Gastroesophageal sphincter (tissue), 4 donors: ENCODE measurements around the gene CTLA4. TPM values are rescaled to one million over a fixed set of nuclear protein-coding genes. Genes with fewer than 3 reads are reported as not detected.

Source experiments
- ATAC-seq: fragments of 150-250 bp; one replicate; pipeline ENCODE4 v1.9.1; 2016; ENCODE audit warnings: mild to moderate bottlenecking, moderate library complexity
- H3K27ac ChIP-seq, 4 donors: fragments of 200-600 bp; sonication (generic) in 3 of 4; 1 replicate in 3 of 4; 2 replicates in 1 of 4; pipeline ENCODE4 v1.5.1; 2016 to 2019
- H3K27me3 ChIP-seq: fragments of 200-600 bp; sonication (generic); one replicate; pipeline ENCODE4 v1.5.1; 2019
- H3K36me3 ChIP-seq, 2 donors: fragments of 200-600 bp; sonication (generic); one replicate each; pipeline ENCODE4 v1.5.1; 2019; ENCODE audit warnings: control low read depth in 1 of 2
- H3K4me1 ChIP-seq, 3 donors: fragments of 200-600 bp; sonication (generic); 1 replicate in 2 of 3; 2 replicates in 1 of 3; pipeline ENCODE4 v1.5.1; 2016 to 2019; ENCODE audit warnings: control low read depth in 2 of 3
- H3K4me3 ChIP-seq, 2 donors: fragments of 200-600 bp; sonication (generic); one replicate each; pipeline ENCODE4 v1.5.1; 2019; ENCODE audit warnings: mild to moderate bottlenecking in 1 of 2, moderate library complexity in 1 of 2
- H3K9me3 ChIP-seq, 3 donors: fragments of 200-600 bp; sonication (generic); one replicate each; pipeline ENCODE4 v1.5.1; 2017 to 2019; ENCODE audit warnings: control low read depth in 2 of 3
- CTCF ChIP-seq, 4 experiments: fragments of 200-600 bp in 2 of 4; fragments of 450-650 bp in 2 of 4; sonication (generic) in 1 of 4; IDR thresholded peaks; one replicate each; pipeline ENCODE4 v1.5.1; 2017 to 2019; ENCODE audit warnings: antibody characterized with exemption in 4 of 4, mild to moderate bottlenecking in 2 of 4, moderate library complexity in 2 of 4
- EP300 ChIP-seq: sonication (generic); formaldehyde crosslinking; IDR thresholded peaks from one replicate; pipeline ENCODE4 v1.6.1; 2017; ENCODE audit warnings: antibody characterized with exemption, mild to moderate bottlenecking
- POLR2A ChIP-seq, 2 donors: fragments of 450-650 bp; IDR thresholded peaks; one replicate each; pipeline ENCODE4 v1.6.1; 2017; ENCODE audit warnings: antibody characterized with exemption in 2 of 2, mild to moderate bottlenecking in 2 of 2, moderate library complexity in 1 of 2
- POLR2AphosphoS5 ChIP-seq: sonication (generic); formaldehyde crosslinking; IDR thresholded peaks from one replicate; pipeline ENCODE4 v1.6.1; 2017; ENCODE audit warnings: antibody characterized with exemption
- WGBS, 2 donors: methylation state at CpG; one replicate each; pipeline ENCODE4 v1.1.5; 2018; ENCODE audit warnings: low coverage in 1 of 2; 5-methylcytosine and 5-hydroxymethylcytosine counted together
- total RNA-seq, 4 donors: library from RNA; depleted of rRNA; stranded (reverse); fragments of >200 nt; gene quantifications; one replicate each; pipeline ENCODE4 v1.1.0, GENCODE V29; 2016

CTLA4 gene
- total RNA-seq, 4 donors from 2014 or later: 0.81 TPM; not detected in 3

- H3K27me3 ChIP-seq: no peaks in the 10 kb centered on the region
- H3K4me1 ChIP-seq: peaks cover 0 to 46% (median 7%) of the 10 kb centered on the region in 3 donors
- no peaks in the 10 kb centered on the region for H3K36me3 ChIP-seq
- no peaks in the 10 kb centered on the region for H3K9me3 ChIP-seq
- no peak for ATAC-seq
- no peak for TF ChIP-seq CTCF (IDR thresholded peaks at IDR 0.05)
- no peak for TF ChIP-seq POLR2A (IDR thresholded peaks at IDR 0.05)
- TF ChIP-seq EP300: no peak
- no peak for TF ChIP-seq POLR2AphosphoS5
- no peak overlapping the region for H3K4me3 ChIP-seq
- peak overlapping the region in 2 of 4 donors; percentile 53 to 58 for H3K27ac ChIP-seq
Observed at GRCh38 chr2:203887677-203888076, 20.1 kb downstream of the CTLA4 start.

DNA sequence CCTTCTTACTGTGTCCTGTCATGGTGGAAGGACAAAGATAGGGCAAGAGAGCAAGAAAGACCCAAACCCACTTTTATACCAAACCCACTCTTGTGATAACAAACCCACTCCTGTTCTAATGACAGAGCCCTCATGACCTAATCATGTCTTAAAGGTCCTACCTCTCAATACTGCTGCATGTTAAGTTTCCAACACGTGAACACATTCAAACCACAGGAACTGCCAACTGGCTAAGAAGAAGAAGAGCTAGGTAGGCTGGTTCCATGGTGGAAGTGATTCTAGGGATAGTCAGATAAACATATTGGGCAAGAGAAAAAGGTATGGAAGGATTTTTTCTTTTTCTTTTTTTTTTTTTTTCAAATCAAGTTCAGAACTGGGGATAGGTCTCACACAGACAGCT is 22.0 kb downstream of the CTLA4 start:
- WGBS, 2 donors: 78 to 89% methylated on average over 1 of the region's 1 CpG
- no peak overlapping the region for H3K27ac ChIP-seq
- H3K4me1 ChIP-seq: peaks cover 4 to 53% (median 7%) of the 10 kb centered on the region in 3 donors
- no peaks in the 10 kb centered on the region for H3K9me3 ChIP-seq
- H3K36me3 ChIP-seq: no peaks in the 10 kb centered on the region
- no peak overlapping the region for H3K4me3 ChIP-seq
- ATAC-seq: no peak
- TF ChIP-seq POLR2A (IDR thresholded peaks at IDR 0.05): no peak
- TF ChIP-seq POLR2AphosphoS5: no peak
- no peak for TF ChIP-seq EP300
- TF ChIP-seq CTCF (IDR thresholded peaks at IDR 0.05): no peak
- no peaks in the 10 kb centered on the region for H3K27me3 ChIP-seq

GRCh38 chr2:203889944-203890343 is 22.4 kb downstream of the CTLA4 start:
- ATAC-seq: no peak
- 94 to 100% methylated on average over 1 of the region's 1 CpG for WGBS, 2 donors
- H3K4me1 ChIP-seq: peaks cover 4 to 53% (median 7%) of the 10 kb centered on the region in 3 donors
- H3K9me3 ChIP-seq: no peaks in the 10 kb centered on the region
- no peaks in the 10 kb centered on the region for H3K36me3 ChIP-seq
- TF ChIP-seq POLR2A (IDR thresholded peaks at IDR 0.05) (no peak), CTCF (IDR thresholded peaks at IDR 0.05) (no peak), POLR2AphosphoS5 (no peak), EP300 (no peak)
- no peaks in the 10 kb centered on the region for H3K27me3 ChIP-seq
- H3K4me3 ChIP-seq: no peak overlapping the region
- H3K27ac ChIP-seq: no peak overlapping the region

- no peaks in the 10 kb centered on the region for H3K9me3 ChIP-seq
- no peak overlapping the region for H3K4me3 ChIP-seq
- H3K27ac ChIP-seq: no peak overlapping the region
- no peaks in the 10 kb centered on the region for H3K27me3 ChIP-seq
- WGBS, 2 donors: 0 to 57% methylated on average over 1 of the region's 1 CpG
- TF ChIP-seq POLR2A (IDR thresholded peaks at IDR 0.05): no peak
- no peak for TF ChIP-seq CTCF (IDR thresholded peaks at IDR 0.05)
- TF ChIP-seq POLR2AphosphoS5: no peak
- no peak for TF ChIP-seq EP300
- ATAC-seq: no peak
- no peaks in the 10 kb centered on the region for H3K36me3 ChIP-seq
- H3K4me1 ChIP-seq: peaks cover 4 to 53% (median 7%) of the 10 kb centered on the region in 3 donors
Observed at GRCh38 chr2:203890733-203891132, 23.2 kb downstream of the CTLA4 start.

- H3K27ac ChIP-seq: no peak overlapping the region
- no peak for ATAC-seq
- peaks cover 4 to 51% (median 7%) of the 10 kb centered on the region in 3 donors for H3K4me1 ChIP-seq
- 88 to 94% methylated on average over 2 of the region's 2 CpGs for WGBS, 2 donors
- no peaks in the 10 kb centered on the region for H3K36me3 ChIP-seq
- H3K27me3 ChIP-seq: no peaks in the 10 kb centered on the region
- no peak for TF ChIP-seq EP300
- no peak for TF ChIP-seq POLR2AphosphoS5
- no peak for TF ChIP-seq POLR2A (IDR thresholded peaks at IDR 0.05)
- TF ChIP-seq CTCF (IDR thresholded peaks at IDR 0.05): no peak
- no peaks in the 10 kb centered on the region for H3K9me3 ChIP-seq
- H3K4me3 ChIP-seq: no peak overlapping the region
Observed at GRCh38 chr2:203891474-203891873, 23.9 kb downstream of the CTLA4 start.
